Testis (tissue), 3 donors: ENCODE results near the gene SARS2. TPM values are rescaled to one million over a fixed set of nuclear protein-coding genes. Genes with fewer than 3 reads are reported as not detected.

Experiments
- DNase-seq: peaks from one replicate; pipeline ENCODE4 v3.0.0-alpha.2; 2019
- H3K27ac ChIP-seq, 2 donors: fragments of 200-600 bp; sonication (generic); one replicate each; pipeline ENCODE4 v1.5.1; 2019
- H3K27me3 ChIP-seq: fragments of 200-600 bp; sonication (generic); one replicate; pipeline ENCODE4 v1.5.1; 2019
- H3K36me3 ChIP-seq: fragments of 200-600 bp; sonication (generic); one replicate; pipeline ENCODE4 v1.5.1; 2017; ENCODE audit warnings: low read depth; ENCODE audit errors: missing control alignments
- H3K4me1 ChIP-seq: fragments of 200-600 bp; sonication (generic); one replicate; pipeline ENCODE4 v1.5.1; 2019
- H3K4me3 ChIP-seq, 2 donors: fragments of 200-600 bp; sonication (generic); one replicate each; pipeline ENCODE4 v1.5.1; 2017 to 2019
- H3K9me3 ChIP-seq: fragments of 200-600 bp; sonication (generic); one replicate; pipeline ENCODE4 v1.5.1; 2017
- POLR2A ChIP-seq: fragments of 450-650 bp; IDR thresholded peaks from one replicate; pipeline ENCODE4 v1.6.1; 2017; ENCODE audit warnings: antibody characterized with exemption, mild to moderate bottlenecking, moderate library complexity
- WGBS, 2 donors: methylation state at CpG; one replicate each; pipeline ENCODE4 v1.1.5; 2018; 5-methylcytosine and 5-hydroxymethylcytosine counted together
- intact Hi-C: fragments of 100-400 bp; cut with DNase I; formaldehyde crosslinking; loops from one replicate; pipeline ENCODE4 v1.15.1; 2023; ENCODE audit warnings: low total_unique reads
- polyA plus RNA-seq: library from polyadenylated mRNA; stranded (reverse); fragments of 350-450 nt; fragmentation: Illumina TruSeq; extraction: RNeasy Lipid Tissue Mini Kit (QIAGEN cat#74804); gene quantifications from one replicate; pipeline ENCODE4 v1.2.3, GENCODE V29; 2014; ENCODE audit warnings: low read depth, low replicate concordance; ENCODE audit not compliant: insufficient read depth
- total RNA-seq, 2 donors: library from RNA; depleted of rRNA; stranded (reverse); fragments of >200 nt; gene quantifications; one replicate each; pipeline ENCODE4 v1.2.3, GENCODE V29; 2016
- TF ChIP-seq, protein P1 (sequence below), 3 experiments: fragments of 450-650 bp in 2 of 3; fragments of 200-600 bp in 1 of 3; sonication (generic) in 1 of 3; IDR thresholded peaks; one replicate each; pipeline ENCODE4 v1.5.1; 2016 to 2019; ENCODE audit warnings: antibody characterized with exemption in 3 of 3, mild to moderate bottlenecking in 2 of 3, moderate library complexity in 1 of 3

SARS2 gene
- total and polyA plus RNA-seq, 3 donors from 2014 or later, result 33.5 to 68.0 (median 55.3) TPM

DNA sequence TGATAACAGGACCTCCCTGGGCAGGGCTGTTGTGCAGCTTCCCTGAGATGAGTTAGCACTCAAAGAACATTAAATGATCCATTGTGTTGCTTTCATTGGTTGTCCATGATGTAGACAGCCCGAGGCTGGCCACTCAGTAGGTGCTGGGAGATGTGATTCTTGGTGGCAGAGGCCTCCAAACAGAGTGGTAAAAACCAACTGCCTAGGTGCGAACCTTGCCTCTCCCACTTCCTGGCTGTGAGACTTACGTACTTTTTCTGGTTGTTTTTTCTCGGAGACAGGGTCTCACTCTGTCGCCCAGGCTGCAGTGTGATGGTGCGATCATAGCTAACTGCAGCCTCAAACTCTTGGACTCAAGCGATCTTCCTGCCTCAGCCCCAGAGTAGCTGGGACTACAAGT, 6.2 kb downstream of the SARS2 start:
- no peaks in the 10 kb centered on the region for H3K36me3 ChIP-seq
- intact Hi-C loops, result loop anchor here (10.0 kb wide), 1 partner anchor 380 kb away; no protein-coding TSS in a partner anchor

DNA sequence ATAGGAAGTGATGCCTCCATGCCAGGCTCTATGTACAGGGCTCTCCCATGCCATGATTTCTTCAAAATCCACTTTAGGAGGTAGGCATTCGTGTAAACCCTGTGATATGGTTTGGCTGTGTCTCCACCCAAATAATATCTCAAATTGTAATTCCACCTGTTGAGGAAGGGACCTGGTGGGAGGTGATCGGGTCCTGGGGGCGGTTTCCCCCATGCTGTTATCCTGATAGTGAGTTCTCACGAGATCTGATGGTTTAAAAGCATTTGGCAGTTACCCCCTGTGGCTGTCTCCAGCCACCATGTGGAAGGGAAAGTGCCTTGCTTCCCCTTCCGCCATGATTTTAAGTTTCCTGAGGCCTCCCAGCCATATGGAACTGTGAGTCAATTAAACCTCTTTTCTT, 8.1 kb downstream of the SARS2 start:
- H3K9me3 ChIP-seq, result no peaks in the 10 kb centered on the region
- H3K36me3 ChIP-seq, result no peaks in the 10 kb centered on the region
- H3K27ac ChIP-seq, result no peak overlapping the region
- H3K4me1 ChIP-seq, result no peaks in the 10 kb centered on the region
- DNase-seq, result no peak
- intact Hi-C loops, result loop anchor here (10.0 kb wide), 1 partner anchor 378 kb away; no protein-coding TSS in a partner anchor
- no peak for TF ChIP-seq POLR2A
- TF ChIP-seq, protein P1, sequence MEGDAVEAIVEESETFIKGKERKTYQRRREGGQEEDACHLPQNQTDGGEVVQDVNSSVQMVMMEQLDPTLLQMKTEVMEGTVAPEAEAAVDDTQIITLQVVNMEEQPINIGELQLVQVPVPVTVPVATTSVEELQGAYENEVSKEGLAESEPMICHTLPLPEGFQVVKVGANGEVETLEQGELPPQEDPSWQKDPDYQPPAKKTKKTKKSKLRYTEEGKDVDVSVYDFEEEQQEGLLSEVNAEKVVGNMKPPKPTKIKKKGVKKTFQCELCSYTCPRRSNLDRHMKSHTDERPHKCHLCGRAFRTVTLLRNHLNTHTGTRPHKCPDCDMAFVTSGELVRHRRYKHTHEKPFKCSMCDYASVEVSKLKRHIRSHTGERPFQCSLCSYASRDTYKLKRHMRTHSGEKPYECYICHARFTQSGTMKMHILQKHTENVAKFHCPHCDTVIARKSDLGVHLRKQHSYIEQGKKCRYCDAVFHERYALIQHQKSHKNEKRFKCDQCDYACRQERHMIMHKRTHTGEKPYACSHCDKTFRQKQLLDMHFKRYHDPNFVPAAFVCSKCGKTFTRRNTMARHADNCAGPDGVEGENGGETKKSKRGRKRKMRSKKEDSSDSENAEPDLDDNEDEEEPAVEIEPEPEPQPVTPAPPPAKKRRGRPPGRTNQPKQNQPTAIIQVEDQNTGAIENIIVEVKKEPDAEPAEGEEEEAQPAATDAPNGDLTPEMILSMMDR (IDR thresholded peaks at IDR 0.05), result no peak
- H3K27me3 ChIP-seq, result no peaks in the 10 kb centered on the region
- H3K4me3 ChIP-seq, result no peak overlapping the region
- WGBS, 2 donors, result 91 to 94% methylated on average over 5 of the region's 5 CpGs

More for the DNA sequence above, 6.2 kb downstream of the SARS2 start:
- no peak for DNase-seq
- H3K27me3 ChIP-seq, result no peaks in the 10 kb centered on the region
- no peaks in the 10 kb centered on the region for H3K9me3 ChIP-seq
- no peak overlapping the region for H3K27ac ChIP-seq
- TF ChIP-seq, protein P1 (IDR thresholded peaks at IDR 0.05), result no peak
- TF ChIP-seq POLR2A, result no peak
- no peaks in the 10 kb centered on the region for H3K4me1 ChIP-seq
- WGBS, 2 donors, result 85 to 91% methylated on average over 6 to 7 of the region's 7 CpGs
- no peak overlapping the region for H3K4me3 ChIP-seq

DNA sequence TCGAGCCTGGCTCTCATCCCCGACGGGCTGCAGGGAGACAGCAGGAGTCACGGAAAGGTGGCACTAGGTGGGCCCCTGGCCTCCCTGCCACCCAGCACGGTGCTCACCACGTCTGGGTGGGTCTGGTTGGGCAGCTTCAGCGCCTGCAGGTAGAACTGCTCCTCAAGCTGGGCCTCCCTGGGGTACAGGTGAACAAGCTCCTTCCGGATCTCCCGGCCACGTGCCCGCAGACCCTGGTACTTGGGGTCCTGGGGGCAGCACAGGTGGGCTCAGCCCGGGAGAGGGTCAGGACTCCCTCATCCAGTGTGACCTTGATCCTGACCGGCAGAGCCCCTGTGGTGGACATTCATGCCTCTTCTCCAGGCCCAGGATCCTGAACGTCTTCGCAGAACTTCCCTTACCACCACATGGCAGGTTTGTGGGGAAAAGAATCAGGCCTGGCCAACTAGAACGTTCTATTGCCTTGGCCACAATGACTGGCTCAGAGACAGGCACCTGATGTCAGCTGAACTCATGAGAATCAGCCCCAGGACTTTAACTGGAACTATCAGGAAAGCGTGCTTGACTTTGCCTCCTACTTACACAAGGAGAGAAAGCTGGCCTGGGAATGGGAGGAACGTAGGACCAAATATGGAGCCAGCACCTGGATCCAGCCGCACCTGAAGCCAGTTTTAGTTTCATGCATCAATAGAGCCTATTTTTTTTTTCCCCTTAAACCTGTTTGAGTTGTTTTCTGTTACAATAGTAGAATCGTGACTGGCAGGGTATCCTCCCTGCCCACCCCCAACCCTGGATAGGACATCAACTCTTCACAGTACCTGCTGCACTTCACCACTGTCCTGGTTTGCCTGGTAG, 8.9 kb downstream of the SARS2 start:
- intact Hi-C loops, result loop anchor here (10.0 kb wide), 1 partner anchor 377 kb away; no protein-coding TSS in a partner anchor
- Histone ChIP-seq H3K36me3 (no peaks in the 10 kb centered on the region), H3K4me3 (no peak overlapping the region), H3K9me3 (no peaks in the 10 kb centered on the region), H3K27me3 (no peaks in the 10 kb centered on the region), H3K4me1 (no peaks in the 10 kb centered on the region), H3K27ac (no peak overlapping the region)
- TF ChIP-seq, protein P1 (IDR thresholded peaks at IDR 0.05), result no peak
- no peak for TF ChIP-seq POLR2A
- no peak for DNase-seq
- WGBS, 2 donors, result 86 to 90% methylated on average over 14 to 20 of the region's 20 CpGs

DNA sequence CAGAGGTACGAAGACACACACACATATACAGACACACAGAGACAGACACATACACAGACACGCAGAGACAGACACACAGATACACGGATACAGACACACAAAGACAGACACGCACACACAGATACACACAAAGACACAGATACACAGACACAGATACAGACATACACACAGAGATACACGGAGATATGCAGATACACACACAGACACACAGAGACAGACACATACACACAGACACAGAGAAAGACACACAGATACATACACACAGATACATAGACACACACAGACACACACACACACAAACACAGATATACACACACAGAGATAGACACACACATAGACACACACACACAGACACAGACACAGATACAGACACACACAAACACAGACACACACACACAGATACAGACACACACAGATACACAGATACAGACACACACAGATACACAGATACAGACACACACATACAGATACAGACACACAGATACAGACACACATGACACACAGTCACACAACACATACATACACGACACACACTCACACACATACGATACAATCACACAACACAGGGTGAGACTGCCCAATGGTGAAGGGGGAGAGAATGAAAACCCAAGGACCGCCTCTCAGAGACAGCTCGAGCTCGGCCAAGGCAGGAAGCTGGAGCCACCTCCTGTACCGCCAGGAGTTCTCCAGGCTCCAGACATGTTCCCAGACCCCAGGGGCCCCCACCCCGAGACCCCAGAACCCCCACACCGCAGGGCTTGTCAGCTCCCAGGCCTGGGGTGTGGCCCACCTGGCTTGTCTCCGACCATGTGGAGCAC, 9.8 kb downstream of the SARS2 start:
- intact Hi-C loops, result loop anchor here (10.0 kb wide), 1 partner anchor 376 kb away; no protein-coding TSS in a partner anchor
- H3K27ac ChIP-seq, result no peak overlapping the region
- no peaks in the 10 kb centered on the region for H3K9me3 ChIP-seq
- no peaks in the 10 kb centered on the region for H3K36me3 ChIP-seq
- no peaks in the 10 kb centered on the region for H3K27me3 ChIP-seq
- no peak overlapping the region for H3K4me3 ChIP-seq
- no peak for DNase-seq
- 76 to 77% methylated on average over 10 to 12 of the region's 14 CpGs for WGBS, 2 donors
- TF ChIP-seq, protein P1 (IDR thresholded peaks at IDR 0.05), result no peak
- TF ChIP-seq POLR2A, result no peak
- H3K4me1 ChIP-seq, result no peaks in the 10 kb centered on the region
